GM12878 (cell line): ENCODE data around the gene RPS6KA2. TPM values are rescaled to one million over a fixed set of nuclear protein-coding genes. Genes with fewer than 3 reads are reported as not detected.

ENCODE experiments used
- ATAC-seq: fragments of 200-7000 bp; cut with Tn5 transposase; 3 replicates; pipeline ENCODE4 v1.9.1; 2020; ENCODE audit warnings: mild to moderate bottlenecking, moderate library complexity
- BruUV-seq: library from RNA; stranded (reverse); fragments of 400-500 nt; replicated peaks from 2 replicates; lab custom pipeline; 2021; lab: Mats Ljungman, UMichigan
- CTCF ChIA-PET: fragments of 300-600 bp; sonication (Branson Sonifier 250); formaldehyde crosslinking; extraction: SDS; loops from one replicate; lab custom pipeline; 2021; ENCODE audit warnings: inconsistent platforms; lab: Yijun Ruan, JAX
- POLR2A ChIA-PET: fragments of 350-600 bp; formaldehyde crosslinking; extraction: SDS; loops from one replicate; lab custom pipeline; 2021; ENCODE audit warnings: inconsistent platforms; lab: Charles Lee
- RAD21 ChIA-PET: fragments of 300-600 bp; sonication (Branson Sonifier 250); formaldehyde crosslinking; loops from one replicate; lab custom pipeline; 2023; ENCODE audit warnings: antibody characterized with exemption; ENCODE audit not compliant: unreplicated experiment; lab: Charles Lee
- SMC1A ChIA-PET: fragments of 300-600 bp; sonication (Branson Sonifier 250); formaldehyde crosslinking; loops from one replicate; lab custom pipeline; 2023; ENCODE audit not compliant: unreplicated experiment, uncharacterized antibody; lab: Charles Lee
- DNase-seq: peaks from one replicate; pipeline ENCODE4 v3.0.0-alpha.2; 2011; ENCODE audit warnings: low read depth, low spot score
- FAIRE-seq: peaks from 3 replicates; lab custom pipeline; 2011; peaks lifted over from hg19 to GRCh38; lab: Jason Lieb, UNC
- H2AFZ ChIP-seq: 2 replicates; pipeline ENCODE4 v1.6.0; 2011; ENCODE audit warnings: low read depth, low read length, control low read depth; ENCODE audit not compliant: control insufficient read depth
- H3K27ac ChIP-seq: 2 replicates; pipeline ENCODE4 v1.5.1; 2011; ENCODE audit warnings: control low read depth; ENCODE audit not compliant: control insufficient read depth, insufficient read depth
- H3K27me3 ChIP-seq, 2 experiments: replicated peaks in 1 of 2; 2 replicates each; pipeline versions ENCODE4 v1.6.0 to v1.6.1; 2011; ENCODE audit warnings: low read length in 1 of 2; ENCODE audit not compliant: control insufficient read depth in 2 of 2, insufficient read depth in 2 of 2
- H3K36me3 ChIP-seq, 2 experiments: 2 replicates each; pipeline ENCODE4 v1.5.1; 2011; ENCODE audit warnings: low read length in 1 of 2; ENCODE audit not compliant: control insufficient read depth in 2 of 2, insufficient read depth in 2 of 2
- H3K4me1 ChIP-seq: 2 replicates; pipeline ENCODE4 v1.6.1; 2011; ENCODE audit warnings: mild to moderate bottlenecking, low read length, moderate library complexity, mixed read lengths; ENCODE audit not compliant: control insufficient read depth, insufficient read depth
- H3K4me2 ChIP-seq: 2 replicates; pipeline ENCODE4 v1.6.0; 2011; ENCODE audit warnings: control low read depth; ENCODE audit not compliant: control insufficient read depth, insufficient read depth
- H3K4me3 ChIP-seq: fragments of 200-600 bp; sonication (generic); 2 replicates; pipeline ENCODE4 v1.5.1; 2016
- H3K79me2 ChIP-seq: 2 replicates; pipeline ENCODE4 v1.6.0; 2011; ENCODE audit warnings: low read length; ENCODE audit not compliant: control insufficient read depth, insufficient read depth
- H3K9ac ChIP-seq: 2 replicates; pipeline ENCODE4 v1.8.0; 2011; ENCODE audit warnings: low read length, control low read depth, mixed read lengths; ENCODE audit not compliant: control insufficient read depth, insufficient read depth
- H3K9me3 ChIP-seq: replicated peaks from 3 replicates; pipeline ENCODE4 v1.5.1; 2011; ENCODE audit warnings: mild to moderate bottlenecking, low read length; ENCODE audit not compliant: control insufficient read depth, insufficient read depth
- H4K20me1 ChIP-seq: 2 replicates; pipeline ENCODE4 v1.6.0; 2011; ENCODE audit not compliant: control insufficient read depth, insufficient read depth
- CHD2 ChIP-seq: IDR thresholded peaks from 2 replicates; pipeline ENCODE4 v1.6.1; 2011; ENCODE audit warnings: low read depth, low read length, improper control_type of control experiment, borderline replicate concordance
- CREM ChIP-seq: IDR thresholded peaks from 2 replicates; pipeline ENCODE4 v1.6.1; 2014; ENCODE audit warnings: antibody characterized with exemption, low read depth
- IKZF2 ChIP-seq, 2 experiments: fragments of 450-650 bp; IDR thresholded peaks; 2 replicates each; pipeline ENCODE4 v1.6.1; 2017; ENCODE audit warnings: mild to moderate bottlenecking in 2 of 2, moderate library complexity in 2 of 2
- NFYB ChIP-seq: IDR thresholded peaks from 2 replicates; pipeline ENCODE4 v1.6.1; 2011; ENCODE audit warnings: low read depth, mild to moderate bottlenecking, low read length, improper control_type of control experiment, moderate library complexity; ENCODE audit not compliant: insufficient read depth
- NR2C1 ChIP-seq: fragments of 450-650 bp; IDR thresholded peaks from 2 replicates; pipeline ENCODE4 v1.6.1; 2017; ENCODE audit warnings: antibody characterized with exemption, mild to moderate bottlenecking, moderate library complexity
- POLR2AphosphoS2 ChIP-seq: IDR thresholded peaks from 2 replicates; pipeline ENCODE4 v1.6.1; 2011; ENCODE audit warnings: low read depth, mild to moderate bottlenecking, low read length, improper control_type of control experiment, moderate library complexity
- SIX5 ChIP-seq: IDR thresholded peaks from 2 replicates; pipeline ENCODE4 v1.6.1; 2011; ENCODE audit warnings: mild to moderate bottlenecking, low read depth, low read length, moderate library complexity; ENCODE audit not compliant: severe bottlenecking
- SMAD5 ChIP-seq: IDR thresholded peaks from 2 replicates; pipeline ENCODE4 v1.6.1; 2016; ENCODE audit warnings: antibody characterized with exemption, low read depth
- TCF3 ChIP-seq: IDR thresholded peaks from 2 replicates; pipeline ENCODE4 v1.6.1; 2012; ENCODE audit warnings: low read depth, mild to moderate bottlenecking, low read length, borderline replicate concordance; ENCODE audit not compliant: insufficient read depth
- WGBS: methylation state at CpG from one replicate; pipeline ENCODE4 v1.1.6; 2016; ENCODE audit warnings: low lambda C conversion rate; ENCODE audit not compliant: insufficient replicate concordance, insufficient coverage; ENCODE audit errors: missing lambda C conversion rate; 5-methylcytosine and 5-hydroxymethylcytosine counted together
- in situ Hi-C: fragments of 300-500 bp; cut with MboI; formaldehyde crosslinking; loops from 9 replicates; pipeline ENCODE4 v1.14.3; 2018; ENCODE audit warnings: mixed read lengths
- intact Hi-C: fragments of 100-400 bp; cut with micrococcal nuclease; formaldehyde crosslinking; loops from one replicate; pipeline ENCODE4 v1.14.2; 2022; ENCODE audit not compliant: unreplicated experiment
- polyA plus RNA-seq, 11 experiments: library from polyadenylated mRNA; depleted of rRNA in 4 of 11; unstranded in 6 of 11; stranded (reverse) in 5 of 11; fragments of >200 nt; fragmentation: Nextera tagmentation in 4 of 11; fragmentation: Illumina TruSeq in 1 of 11; extraction: Ambion mirVana in 4 of 11; extraction: Trizol in 1 of 11; gene quantifications; 1 replicate in 1 of 11; 2 replicates in 10 of 11; pipeline versions ENCODE4 v1.2.1 to v1.2.3, GENCODE V29; 2011 to 2016; ENCODE audit warnings: inconsistent platforms in 2 of 11, missing spikeins in 2 of 11, low read depth in 1 of 11
- total RNA-seq, 4 experiments: library from RNA; depleted of rRNA in 3 of 4; stranded (reverse); fragments of >200 nt in 3 of 4; fragmentation: Illumina TruSeq in 1 of 4; extraction: Trizol in 1 of 4; gene quantifications; 2 replicates each; pipeline versions ENCODE4 v1.2.1 to v1.2.3, GENCODE V29; 2013 to 2021

Gene RPS6KA2
- total and polyA plus RNA-seq, 10 of the 15 experiments (the other 5 are each of a cell fraction or from before 2014, with no cell fraction given) = 0.02 to 1.0 (median 0.22) TPM; not detected in 1

DNA sequence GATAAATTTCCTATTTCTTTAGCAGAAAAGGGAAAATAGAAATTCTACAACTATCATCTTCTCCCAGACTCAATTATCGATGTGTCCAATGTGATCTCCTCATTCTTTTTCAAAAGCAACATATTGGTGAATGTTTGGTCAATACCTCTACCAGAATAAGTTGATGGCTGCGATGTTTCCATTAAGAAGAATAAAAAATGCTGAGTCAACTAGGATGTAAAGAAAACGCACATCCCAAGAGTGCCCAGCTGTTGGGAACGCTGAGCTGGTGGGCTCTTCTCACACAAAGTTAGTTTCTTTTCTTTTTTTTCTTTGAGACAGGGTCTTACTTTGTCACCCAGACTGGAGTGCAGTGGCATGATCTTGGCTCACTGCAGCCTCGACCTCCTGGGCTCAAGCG is 80.4 kb downstream of the RPS6KA2 start:
- no peak overlapping the region for H3K4me2 ChIP-seq
- H3K4me1 ChIP-seq = 0 out of 2 replicates have a peak, but pooled peaks cover under 1% of the 10 kb centered on the region
- BruUV-seq = no TSS peak
- in situ Hi-C loops = no loop called here
- ATAC-seq (no peak), DNase-seq (no peak), FAIRE-seq (no peak)
- ChIA-PET RAD21 (no interaction called here), SMC1A (no interaction called here), POLR2A (no interaction called here), CTCF (no interaction called here)
- TF ChIP-seq NFYB (no peak), TCF3 (no peak), SIX5 (no peak), SMAD5 (no peak), NR2C1 (no peak), CHD2 (no peak), IKZF2 (IDR thresholded peaks at IDR 0.05) (no peak), POLR2AphosphoS2 (no peak), CREM (no peak)
- H3K9me3 ChIP-seq = no peaks in the 10 kb centered on the region
- H3K27ac ChIP-seq = no peak overlapping the region
- H3K4me3 ChIP-seq = no peak overlapping the region
- 71% methylated on average over 6 of the region's 6 CpGs for WGBS
- H3K36me3 ChIP-seq = no peaks in the 10 kb centered on the region
- no peaks in the 10 kb centered on the region for H3K27me3 ChIP-seq
- no peaks in the 10 kb centered on the region for H4K20me1 ChIP-seq
- no peak overlapping the region for H2AFZ ChIP-seq
- no peak overlapping the region for H3K9ac ChIP-seq
- H3K79me2 ChIP-seq = no peaks in the 10 kb centered on the region
- intact Hi-C loops = no loop called here
